H9 (cell line): ENCODE data around the gene PSME1. TPM values are rescaled to one million over a fixed set of nuclear protein-coding genes. Genes with fewer than 3 reads are reported as not detected.

Experiments used
- DNase-seq: peaks from one replicate; pipeline ENCODE4 v3.0.0-alpha.2; 2017
- H2AFZ ChIP-seq: one replicate; pipeline ENCODE4 v1.6.1; 2013; ENCODE audit warnings: mild to moderate bottlenecking, low read length, control low read depth, moderate library complexity
- H2AK5ac ChIP-seq: 2 replicates; pipeline ENCODE4 v1.6.1; 2013; ENCODE audit warnings: low read length, control low read depth, mixed read lengths; ENCODE audit not compliant: insufficient read length
- H2BK120ac ChIP-seq: one replicate; pipeline ENCODE4 v1.6.1; 2013; ENCODE audit warnings: low read depth, mild to moderate bottlenecking, low read length, control low read depth, inconsistent platforms; ENCODE audit not compliant: poor library complexity, severe bottlenecking
- H2BK12ac ChIP-seq: 2 replicates; pipeline ENCODE4 v1.6.1; 2013; ENCODE audit warnings: low read length, control low read depth, mixed read lengths, low read depth; ENCODE audit not compliant: insufficient read length
- H2BK15ac ChIP-seq: 2 replicates; pipeline ENCODE4 v1.6.1; 2013; ENCODE audit warnings: low read depth, low read length, control low read depth
- H2BK20ac ChIP-seq: one replicate; pipeline ENCODE4 v1.6.1; 2013; ENCODE audit warnings: low read depth, mild to moderate bottlenecking, low read length, control low read depth, inconsistent platforms; ENCODE audit not compliant: poor library complexity, severe bottlenecking
- H2BK5ac ChIP-seq: 2 replicates; pipeline ENCODE4 v1.6.1; 2013; ENCODE audit warnings: low read length, control low read depth, mixed read lengths; ENCODE audit not compliant: insufficient read length
- H3K14ac ChIP-seq: 2 replicates; pipeline ENCODE4 v1.6.1; 2013; ENCODE audit warnings: low read length, control low read depth; ENCODE audit not compliant: insufficient read depth
- H3K18ac ChIP-seq: 2 replicates; pipeline ENCODE4 v1.6.1; 2013; ENCODE audit warnings: low read depth, mild to moderate bottlenecking, mixed read lengths, low read length, control low read depth; ENCODE audit not compliant: insufficient read length
- H3K23ac ChIP-seq: 2 replicates; pipeline ENCODE4 v1.6.1; 2013; ENCODE audit warnings: low read length, control low read depth, mixed read lengths, low read depth; ENCODE audit not compliant: insufficient read length
- H3K23me2 ChIP-seq: 2 replicates; pipeline ENCODE4 v1.6.1; 2013; ENCODE audit warnings: low read depth, mild to moderate bottlenecking, mixed read lengths, low read length, control low read depth; ENCODE audit not compliant: insufficient read length, poor library complexity, severe bottlenecking
- H3K27ac ChIP-seq: 2 replicates; pipeline ENCODE4 v1.5.1; 2013; ENCODE audit warnings: low read length, control low read depth, mixed read lengths, low read depth; ENCODE audit not compliant: insufficient read length
- H3K27me3 ChIP-seq: 2 replicates; pipeline ENCODE4 v1.6.1; 2013; ENCODE audit warnings: low read length, control low read depth, inconsistent platforms; ENCODE audit not compliant: insufficient read depth
- H3K4ac ChIP-seq: 2 replicates; pipeline ENCODE4 v1.6.1; 2013; ENCODE audit warnings: low read depth, mild to moderate bottlenecking, control low read depth, inconsistent platforms, low read length, moderate library complexity
- H3K4me1 ChIP-seq: 2 replicates; pipeline ENCODE4 v1.6.1; 2013; ENCODE audit warnings: low read length, control low read depth, inconsistent platforms; ENCODE audit not compliant: insufficient read depth
- H3K4me2 ChIP-seq: 2 replicates; pipeline ENCODE4 v1.6.1; 2013; ENCODE audit warnings: low read length, control low read depth, mixed read lengths; ENCODE audit not compliant: insufficient read length, insufficient read depth
- H3K56ac ChIP-seq: 2 replicates; pipeline ENCODE4 v1.6.1; 2013; ENCODE audit warnings: low read depth, mild to moderate bottlenecking, mixed read lengths, low read length, control low read depth; ENCODE audit not compliant: insufficient read length
- H3K79me1 ChIP-seq: 2 replicates; pipeline ENCODE4 v1.6.1; 2013; ENCODE audit warnings: low read depth, mild to moderate bottlenecking, moderate library complexity, low read length, control low read depth, inconsistent platforms; ENCODE audit not compliant: insufficient read depth, poor library complexity, severe bottlenecking
- H3K79me2 ChIP-seq: 2 replicates; pipeline ENCODE4 v1.6.1; 2013; ENCODE audit warnings: low read length, control low read depth, inconsistent platforms; ENCODE audit not compliant: insufficient read depth
- H3K9ac ChIP-seq: 2 replicates; pipeline ENCODE4 v1.6.1; 2013; ENCODE audit warnings: low read length, control low read depth, mixed read lengths; ENCODE audit not compliant: insufficient read length; ENCODE audit errors: extremely low read depth
- H3K9me3 ChIP-seq: one replicate; pipeline ENCODE4 v1.6.1; 2013; ENCODE audit warnings: low read depth, low read length, inconsistent platforms; ENCODE audit not compliant: control insufficient read depth
- H3T11ph ChIP-seq: one replicate; pipeline ENCODE4 v1.6.1; 2013; ENCODE audit warnings: mild to moderate bottlenecking, low read length, control low read depth, inconsistent platforms
- H4K20me1 ChIP-seq: one replicate; pipeline ENCODE4 v1.6.1; 2013; ENCODE audit not compliant: control insufficient read depth, insufficient read length, insufficient read depth
- H4K5ac ChIP-seq: 2 replicates; pipeline ENCODE4 v1.6.1; 2013; ENCODE audit warnings: low read depth, mild to moderate bottlenecking, mixed read lengths, low read length, control low read depth; ENCODE audit not compliant: insufficient read length
- H4K8ac ChIP-seq: replicated peaks from 2 replicates; pipeline ENCODE4 v1.6.1; 2013; ENCODE audit warnings: low read length, control low read depth, mixed read lengths, low read depth; ENCODE audit not compliant: insufficient read length
- H4K91ac ChIP-seq: 2 replicates; pipeline ENCODE4 v1.6.1; 2013; ENCODE audit warnings: low read depth, mild to moderate bottlenecking, moderate library complexity, mixed read lengths, low read length, control low read depth; ENCODE audit not compliant: insufficient read length
- H3K27ac Mint-ChIP-seq, 3 experiments: 2 replicates in 2 of 3; 3 replicates in 1 of 3; pipeline ENCODE4 v1.8.0; 2020 to 2021; ENCODE audit warnings: mixed read lengths in 3 of 3, mild to moderate bottlenecking in 1 of 3, moderate library complexity in 1 of 3
- H3K27me3 Mint-ChIP-seq: 2 replicates; pipeline ENCODE4 v1.8.0; 2021; ENCODE audit warnings: low read depth, mild to moderate bottlenecking, moderate library complexity, mixed read lengths
- H3K36me3 Mint-ChIP-seq, 3 experiments: 2 replicates in 2 of 3; 3 replicates in 1 of 3; pipeline ENCODE4 v1.8.0; 2020 to 2021; ENCODE audit warnings: low read depth in 3 of 3, mixed read lengths in 3 of 3; ENCODE audit not compliant: insufficient read depth in 1 of 3
- H3K4me1 Mint-ChIP-seq, 2 experiments: 2 replicates each; pipeline ENCODE4 v1.8.0; 2020; ENCODE audit warnings: mixed read lengths in 2 of 2
- H3K4me3 Mint-ChIP-seq, 2 experiments: 2 replicates in 1 of 2; 3 replicates in 1 of 2; pipeline ENCODE4 v1.8.0; 2020 to 2021; ENCODE audit warnings: mild to moderate bottlenecking in 2 of 2, mixed read lengths in 2 of 2, moderate library complexity in 1 of 2
- H3K9me3 Mint-ChIP-seq, 2 experiments: 2 replicates in 1 of 2; 3 replicates in 1 of 2; pipeline ENCODE4 v1.8.0; 2020; ENCODE audit warnings: mild to moderate bottlenecking in 2 of 2, mixed read lengths in 2 of 2, moderate library complexity in 1 of 2
- CTCF ChIP-seq: fragments of 200-600 bp; sonication (generic); conservative IDR thresholded peaks from 3 replicates; pipeline ENCODE4 v1.8.0; 2021; ENCODE audit warnings: antibody characterized with exemption, mild to moderate bottlenecking
- WGBS: extraction: QIAGEN DNeasy Blood & Tissue Kit; methylation state at CpG from one replicate; pipeline ENCODE4 v1.1.7; 2013; ENCODE audit warnings: missing lambda C conversion rate, low lambda C conversion rate, mixed read lengths; ENCODE audit not compliant: insufficient read length; ENCODE audit errors: extremely low coverage; 5-methylcytosine and 5-hydroxymethylcytosine counted together
- total RNA-seq: library from RNA; stranded (reverse); gene quantifications from 2 replicates; pipeline ENCODE4 v1.2.1, GENCODE V29; 2021

The PSME1 gene
- total RNA-seq, 1 experiment from 2014 or later, result 109 TPM

- Histone ChIP-seq H4K5ac (no peak overlapping the region), H2AK5ac (no peak overlapping the region), H3K4me2 (no peak overlapping the region), H3K27me3 (no peaks in the 10 kb centered on the region), H3T11ph (no peak overlapping the region), H3K4me1 (no peaks in the 10 kb centered on the region; the same call in 1 of the 2 replicates), H3K4ac (no peak overlapping the region), H3K18ac (no peak overlapping the region), H2BK15ac (no peak overlapping the region), H2BK12ac (no peak overlapping the region), H3K27ac (no peak overlapping the region), H3K79me2 (no peaks in the 10 kb centered on the region), H4K91ac (no peak overlapping the region), H2BK5ac (no peak overlapping the region), H4K20me1 (no peaks in the 10 kb centered on the region), H3K23ac (no peak overlapping the region), H2AFZ (no peak overlapping the region), H3K14ac (no peak overlapping the region), H3K79me1 (peaks cover 4% of the 10 kb centered on the region), H2BK120ac (no peak overlapping the region), H4K8ac (no peak overlapping the region), H3K56ac (no peak overlapping the region), H2BK20ac (no peak overlapping the region), H3K9ac (no peak overlapping the region), H3K9me3 (no peaks in the 10 kb centered on the region), H3K23me2 (no peaks in the 10 kb centered on the region)
- no peak overlapping the region for H3K4me3 Mint-ChIP-seq
- WGBS, result no CpG with 5 or more reads among the region's 15 CpGs
- no peak for TF ChIP-seq CTCF
- no peak for DNase-seq
- H3K9me3 Mint-ChIP-seq, result no peaks in the 10 kb centered on the region
- H3K36me3 Mint-ChIP-seq, result peaks cover 43 to 94% (median 79%) of the 10 kb centered on the region in 3 experiments
- no peaks in the 10 kb centered on the region; the same call in 1 of the 2 replicates for H3K27me3 Mint-ChIP-seq
- H3K27ac Mint-ChIP-seq, result no peak overlapping the region
- H3K4me1 Mint-ChIP-seq, result peaks cover 5 to 10% of the 10 kb centered on the region in 2 experiments; a peak in 3 of 4 replicates
Observed at GRCh38 chr14:24183014-24183481, 47.1 kb downstream of the PSME1 start.
